GM19438 (cell line): ENCODE measurements around the gene AMN1.

Source experiments
- ATAC-seq: cut with Tn5 transposase; IDR thresholded peaks from one replicate; pipeline ENCODE4 v1.9.1; 2021; ENCODE audit warnings: low read depth; ENCODE audit not compliant: unreplicated experiment

AMN1 gene

GRCh38 chr12:31633464-31633863 is 95.4 kb downstream of the AMN1 start:
- ATAC-seq = no peak

- ATAC-seq = no peak
These were observed 97.0 kb downstream of the AMN1 start for GRCh38 chr12:31631809-31632208.

- no peak for ATAC-seq
These were observed 97.6 kb downstream of the AMN1 start for GRCh38 chr12:31631023-31631724.

DNA sequence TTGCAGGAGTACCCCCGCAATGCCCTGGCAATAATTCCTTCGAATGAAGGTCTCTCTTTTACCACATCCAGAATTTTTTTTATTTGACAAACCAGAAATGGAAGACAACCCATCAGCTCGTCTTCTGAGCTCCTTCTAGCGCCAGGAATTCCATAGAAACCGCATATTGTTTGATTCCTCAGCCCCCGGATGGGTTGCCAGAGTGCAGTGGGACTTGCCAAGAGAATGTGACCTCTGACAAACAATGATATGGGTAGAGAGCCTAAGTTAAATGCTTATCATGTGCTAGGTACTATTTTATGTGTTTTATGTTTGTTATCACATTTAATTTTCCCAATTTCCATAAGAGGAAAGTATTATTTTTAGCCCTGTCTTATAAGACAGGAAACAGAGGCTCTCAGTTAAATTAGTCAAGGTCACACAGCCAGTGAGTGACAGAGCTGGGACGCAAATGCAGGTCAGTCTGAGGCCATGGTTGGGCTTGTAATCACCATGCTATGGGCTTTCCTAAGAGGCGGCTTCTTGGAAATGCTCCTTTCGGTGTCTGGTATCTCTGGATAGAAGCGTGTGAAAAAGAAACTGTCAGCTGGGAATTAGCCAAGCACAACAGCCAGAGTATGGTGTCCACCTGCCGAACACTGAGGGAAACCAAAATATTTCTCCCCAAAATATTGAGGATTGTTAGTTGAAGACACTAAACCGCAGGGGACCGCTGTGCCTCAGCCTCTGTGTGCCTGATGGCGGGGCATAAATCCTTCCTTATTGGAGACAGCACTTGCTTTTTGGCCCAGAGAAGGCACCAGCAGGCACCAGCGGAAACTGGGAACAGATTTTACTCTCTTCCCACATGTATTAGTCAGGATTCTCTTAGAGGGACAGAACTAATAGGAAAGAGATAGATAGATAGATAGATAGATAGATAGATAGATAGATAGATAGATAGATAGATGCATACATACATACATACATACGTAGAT is 98.8 kb downstream of the AMN1 start:
- ATAC-seq = no peak

DNA sequence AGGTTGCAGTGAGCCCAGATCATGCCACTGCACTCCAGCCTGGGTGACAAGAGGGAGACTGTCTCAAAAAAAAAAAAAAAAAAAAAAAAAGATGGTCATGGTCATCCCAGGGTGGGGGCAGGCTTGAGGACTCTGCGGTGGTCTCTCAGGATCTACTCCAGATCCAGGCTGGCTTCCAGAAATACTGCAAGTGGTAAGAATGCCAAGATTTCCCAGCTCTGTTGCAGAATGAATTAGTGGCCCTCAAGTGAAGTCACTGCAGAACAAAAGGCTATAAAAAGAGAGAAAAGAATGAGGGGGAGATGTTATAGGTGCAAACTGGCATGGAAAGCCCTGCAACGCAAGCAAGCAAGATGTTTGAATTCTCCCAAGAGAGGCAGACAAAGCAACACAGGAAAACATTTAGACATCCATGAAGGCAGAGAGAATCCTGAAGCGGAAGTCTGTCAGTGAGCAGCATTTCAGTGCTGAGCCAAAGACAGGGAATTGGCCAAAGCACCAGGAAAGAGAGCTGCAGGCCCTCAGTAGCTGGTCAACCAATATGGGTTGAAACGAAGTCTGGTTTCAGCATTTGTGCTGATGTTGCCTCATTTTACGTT is 101.3 kb downstream of the AMN1 start:
- no peak for ATAC-seq

- no peak for ATAC-seq
These were observed 102.4 kb downstream of the AMN1 start for GRCh38 chr12:31626270-31626995.

- no peak for ATAC-seq
These were observed 106.8 kb downstream of the AMN1 start for GRCh38 chr12:31622038-31622437.
